ENCODE results near the gene SYK. TPM values are rescaled to one million over a fixed set of nuclear protein-coding genes. Genes with fewer than 3 reads are reported as not detected.

Gene SYK
- total RNA-seq, 1 donor from 2014 or later = 10.7 TPM

- H3K27me3 Mint-ChIP-seq (ENCODE audit: unreplicated experiment) = peaks cover 2% of the 10 kb centered on the region
- no peak for DNase-seq
- H3K4me3 Mint-ChIP-seq (ENCODE audit: unreplicated experiment) = no peak overlapping the region
- H3K4me1 Mint-ChIP-seq (ENCODE audit: low read depth, unreplicated experiment) = peaks cover 41% of the 10 kb centered on the region
- peak overlapping the region; percentile 2 for H3K27ac Mint-ChIP-seq (ENCODE audit: unreplicated experiment)
- H3K9me3 Mint-ChIP-seq (ENCODE audit: unreplicated experiment) = peaks cover 11% of the 10 kb centered on the region
- no peaks in the 10 kb centered on the region for H3K36me3 Mint-ChIP-seq (ENCODE audit: unreplicated experiment)
- no peak for TF ChIP-seq CTCF (IDR thresholded peaks at IDR 0.05; ENCODE audit: partially characterized antibody, unreplicated experiment)
These were observed 52.3 kb downstream of the SYK start for GRCh38 chr9:90853945-90854344.

DNA sequence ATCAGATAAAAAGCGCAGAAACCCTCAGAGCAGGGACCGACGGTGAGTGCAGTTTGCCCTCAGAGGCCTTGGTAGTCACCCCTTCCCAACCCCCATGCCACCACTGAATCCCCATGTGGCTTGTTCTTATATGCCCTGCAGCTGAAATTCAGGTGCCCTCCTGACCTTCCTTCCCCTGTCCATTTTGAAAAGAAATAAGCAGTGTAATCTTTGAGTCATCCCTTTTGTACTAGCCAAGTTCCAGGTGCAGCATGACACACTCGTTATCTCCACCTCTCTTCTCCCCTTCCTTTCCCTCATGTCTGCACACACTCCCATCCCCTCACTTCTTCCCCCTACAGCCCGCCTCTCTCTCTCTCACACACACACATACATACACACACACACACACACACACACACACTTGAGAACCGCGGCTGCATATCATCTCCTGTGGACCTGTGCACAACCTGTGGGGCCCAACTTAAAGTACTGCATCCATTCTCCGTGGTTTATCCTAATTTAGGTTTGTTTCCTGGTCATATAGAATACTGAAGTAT lies 53.1 kb downstream of the SYK start:
- DNase-seq = no peak
- H3K36me3 Mint-ChIP-seq (ENCODE audit: unreplicated experiment) = no peaks in the 10 kb centered on the region
- peak overlapping the region; percentile 60 for H3K27ac Mint-ChIP-seq (ENCODE audit: unreplicated experiment)
- no peak for TF ChIP-seq CTCF (IDR thresholded peaks at IDR 0.05; ENCODE audit: partially characterized antibody, unreplicated experiment)
- peaks cover 2% of the 10 kb centered on the region for H3K27me3 Mint-ChIP-seq (ENCODE audit: unreplicated experiment)
- peak overlapping the region; percentile 27 for H3K4me3 Mint-ChIP-seq (ENCODE audit: unreplicated experiment)
- H3K4me1 Mint-ChIP-seq (ENCODE audit: low read depth, unreplicated experiment) = peaks cover 43% of the 10 kb centered on the region
- peaks cover 11% of the 10 kb centered on the region for H3K9me3 Mint-ChIP-seq (ENCODE audit: unreplicated experiment)

- Mint-ChIP-seq H3K27me3 (ENCODE audit: unreplicated experiment) (peaks cover 2% of the 10 kb centered on the region), H3K36me3 (ENCODE audit: unreplicated experiment) (no peaks in the 10 kb centered on the region), H3K27ac (ENCODE audit: unreplicated experiment) (peak overlapping the region; percentile 60), H3K4me1 (ENCODE audit: low read depth, unreplicated experiment) (peaks cover 43% of the 10 kb centered on the region), H3K9me3 (ENCODE audit: unreplicated experiment) (peaks cover 11% of the 10 kb centered on the region), H3K4me3 (ENCODE audit: unreplicated experiment) (peak overlapping the region; percentile 26)
- DNase-seq = no peak
- TF ChIP-seq CTCF (IDR thresholded peaks at IDR 0.05; ENCODE audit: partially characterized antibody, unreplicated experiment) = no peak
These were observed 53.7 kb downstream of the SYK start for GRCh38 chr9:90855208-90855902.

- DNase-seq = no peak
- H3K27me3 Mint-ChIP-seq (ENCODE audit: unreplicated experiment) = peaks cover 2% of the 10 kb centered on the region
- H3K4me1 Mint-ChIP-seq (ENCODE audit: low read depth, unreplicated experiment) = peaks cover 41% of the 10 kb centered on the region
- H3K27ac Mint-ChIP-seq (ENCODE audit: unreplicated experiment) = no peak overlapping the region
- H3K36me3 Mint-ChIP-seq (ENCODE audit: unreplicated experiment) = no peaks in the 10 kb centered on the region
- H3K9me3 Mint-ChIP-seq (ENCODE audit: unreplicated experiment) = peaks cover 11% of the 10 kb centered on the region
- no peak for TF ChIP-seq CTCF (IDR thresholded peaks at IDR 0.05; ENCODE audit: partially characterized antibody, unreplicated experiment)
- no peak overlapping the region for H3K4me3 Mint-ChIP-seq (ENCODE audit: unreplicated experiment)
These were observed 55.5 kb downstream of the SYK start for GRCh38 chr9:90857091-90857490.

DNA sequence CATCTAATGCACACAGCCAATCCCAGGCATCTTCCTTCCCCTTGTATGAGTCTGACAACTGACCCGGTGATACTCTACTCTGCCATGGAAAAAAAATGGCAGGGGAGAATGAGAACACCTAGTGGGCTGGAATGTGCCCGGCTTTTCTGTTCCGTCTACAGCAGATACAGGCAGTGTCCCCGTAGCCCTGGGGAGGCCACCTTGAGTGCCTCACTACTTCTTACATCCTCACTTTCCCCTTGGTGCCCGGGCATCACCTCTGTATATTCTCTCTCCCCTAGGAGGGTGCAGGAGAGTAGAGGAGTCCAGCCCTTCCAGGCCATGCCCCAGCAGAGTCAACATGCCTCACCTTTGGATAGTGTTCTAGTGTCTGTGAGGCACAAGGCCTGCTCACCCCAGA lies 56.2 kb downstream of the SYK start:
- Mint-ChIP-seq H3K4me1 (ENCODE audit: low read depth, unreplicated experiment) (peaks cover 36% of the 10 kb centered on the region), H3K36me3 (ENCODE audit: unreplicated experiment) (no peaks in the 10 kb centered on the region), H3K4me3 (ENCODE audit: unreplicated experiment) (no peak overlapping the region), H3K9me3 (ENCODE audit: unreplicated experiment) (peaks cover 11% of the 10 kb centered on the region), H3K27ac (ENCODE audit: unreplicated experiment) (peak overlapping the region; percentile 13), H3K27me3 (ENCODE audit: unreplicated experiment) (peaks cover 2% of the 10 kb centered on the region)
- no peak for DNase-seq
- no peak for TF ChIP-seq CTCF (IDR thresholded peaks at IDR 0.05; ENCODE audit: partially characterized antibody, unreplicated experiment)

All from glutamatergic neuron (in vitro differentiated cells).